ENCODE results near the gene ALLC.
"Not testable (repeated sequence)": the region's sequence is repeated elsewhere in the genome, so short reads cannot be mapped to it uniquely, and the experiment has no call there.

ALLC gene

DNA sequence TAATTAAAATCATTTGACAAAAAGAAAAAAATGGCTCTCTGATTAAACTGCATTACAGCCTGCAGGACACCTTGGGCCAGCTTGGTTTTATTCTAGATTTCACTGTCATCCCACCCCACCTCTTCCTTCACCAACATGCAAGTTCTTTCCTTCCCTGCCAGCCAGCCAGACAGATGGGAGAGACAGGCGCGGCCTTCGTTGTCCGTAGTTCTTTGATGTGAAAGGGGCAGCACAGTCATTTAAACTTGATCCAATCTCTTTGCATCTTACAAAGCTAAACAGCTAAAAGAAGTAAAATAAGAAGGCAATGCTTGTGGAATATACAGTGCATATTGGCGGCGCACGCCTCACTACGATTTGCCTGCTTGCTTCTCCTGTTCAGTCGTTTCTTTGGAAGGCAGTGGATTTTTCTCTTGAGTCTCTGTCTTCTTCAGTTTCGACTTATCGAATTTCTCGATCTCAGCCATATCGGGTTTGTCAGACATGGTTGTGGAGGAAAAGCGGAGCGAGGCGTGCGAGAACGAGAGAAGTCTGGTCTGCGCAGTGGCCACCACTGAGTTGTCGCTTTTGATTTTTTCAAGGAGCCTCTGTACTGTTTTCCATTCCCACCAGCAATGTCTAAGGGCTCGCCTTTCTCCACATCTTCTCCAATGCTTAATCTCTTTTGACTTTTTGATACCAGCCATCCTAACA is 40.7 kb upstream of the ALLC start:
- TF ChIP-seq EZH2 (IDR thresholded peaks at IDR 0.05; ENCODE audit: borderline replicate concordance, low read depth, low read length, severe bottlenecking) (no peak), CTCF (IDR thresholded peaks at IDR 0.05; ENCODE audit: borderline replicate concordance, extremely low read depth, low read length, poor library complexity, severe bottlenecking) (no peak)
- ATAC-seq (ENCODE audit: insufficient read depth, low read depth) = no peak
- Histone ChIP-seq H3K79me2 (ENCODE audit: insufficient read depth, low read length) (no peaks in the 10 kb centered on the region), H3K4me1 (ENCODE audit: insufficient read depth, low read length) (no peaks in the 10 kb centered on the region), H3K27me3 (ENCODE audit: insufficient read depth, low read length, poor library complexity) (no peaks in the 10 kb centered on the region), H3K27ac (ENCODE audit: low read length) (no peak overlapping the region), H2AFZ (ENCODE audit: low read depth, low read length) (no peak overlapping the region), H3K4me2 (ENCODE audit: insufficient read depth, low read length) (no peak overlapping the region), H3K9me3 (ENCODE audit: insufficient read depth, low read length, severe bottlenecking) (peaks cover 3% of the 10 kb centered on the region), H4K20me1 (ENCODE audit: insufficient read depth, low read length) (no peaks in the 10 kb centered on the region), H3K4me3 (ENCODE audit: low read depth in 1 of 2, low read length in 2 of 2) (no peak overlapping the region), H3K36me3 (ENCODE audit: insufficient read depth, low read length) (no peaks in the 10 kb centered on the region), H3K9ac (ENCODE audit: low read depth, low read length) (no peak overlapping the region)
- DNase-seq = no peak

DNA sequence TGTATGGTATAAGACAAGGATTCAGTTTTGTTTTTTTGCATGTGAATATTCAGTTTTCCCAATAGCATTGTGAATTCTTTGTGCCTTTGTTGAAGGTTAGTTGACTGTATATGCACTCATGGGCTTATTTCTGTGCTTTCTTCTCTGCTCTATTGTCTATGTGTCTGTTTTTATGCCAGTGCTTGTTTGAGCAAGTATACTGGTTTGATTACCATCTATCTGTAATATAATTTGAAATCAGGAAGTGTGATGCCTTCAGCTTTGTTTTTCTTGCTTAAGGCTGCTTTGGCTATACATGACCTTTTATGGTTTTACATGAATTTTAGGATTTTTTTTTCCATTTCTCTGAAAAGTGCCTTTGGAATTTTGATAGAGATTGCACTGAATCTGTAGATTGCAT is 39.6 kb upstream of the ALLC start:
- H3K9ac ChIP-seq (ENCODE audit: low read depth, low read length) = no peak overlapping the region
- H2AFZ ChIP-seq (ENCODE audit: low read depth, low read length) = no peak overlapping the region
- no peak for TF ChIP-seq CTCF (IDR thresholded peaks at IDR 0.05; ENCODE audit: borderline replicate concordance, extremely low read depth, low read length, poor library complexity, severe bottlenecking)
- no peak for TF ChIP-seq EZH2 (IDR thresholded peaks at IDR 0.05; ENCODE audit: borderline replicate concordance, low read depth, low read length, severe bottlenecking)
- H3K9me3 ChIP-seq (ENCODE audit: insufficient read depth, low read length, severe bottlenecking) = peaks cover 3% of the 10 kb centered on the region
- no peaks in the 10 kb centered on the region for H3K27me3 ChIP-seq (ENCODE audit: insufficient read depth, low read length, poor library complexity)
- no peaks in the 10 kb centered on the region for H3K36me3 ChIP-seq (ENCODE audit: insufficient read depth, low read length)
- no peaks in the 10 kb centered on the region for H4K20me1 ChIP-seq (ENCODE audit: insufficient read depth, low read length)
- no peak overlapping the region for H3K4me2 ChIP-seq (ENCODE audit: insufficient read depth, low read length)
- ATAC-seq (ENCODE audit: insufficient read depth, low read depth) (no peak), DNase-seq (no peak)
- no peaks in the 10 kb centered on the region for H3K4me1 ChIP-seq (ENCODE audit: insufficient read depth, low read length)
- H3K4me3 ChIP-seq (ENCODE audit: low read depth in 1 of 2, low read length in 2 of 2) = no peak overlapping the region
- no peaks in the 10 kb centered on the region for H3K79me2 ChIP-seq (ENCODE audit: insufficient read depth, low read length)
- H3K27ac ChIP-seq (ENCODE audit: low read length) = no peak overlapping the region

DNA sequence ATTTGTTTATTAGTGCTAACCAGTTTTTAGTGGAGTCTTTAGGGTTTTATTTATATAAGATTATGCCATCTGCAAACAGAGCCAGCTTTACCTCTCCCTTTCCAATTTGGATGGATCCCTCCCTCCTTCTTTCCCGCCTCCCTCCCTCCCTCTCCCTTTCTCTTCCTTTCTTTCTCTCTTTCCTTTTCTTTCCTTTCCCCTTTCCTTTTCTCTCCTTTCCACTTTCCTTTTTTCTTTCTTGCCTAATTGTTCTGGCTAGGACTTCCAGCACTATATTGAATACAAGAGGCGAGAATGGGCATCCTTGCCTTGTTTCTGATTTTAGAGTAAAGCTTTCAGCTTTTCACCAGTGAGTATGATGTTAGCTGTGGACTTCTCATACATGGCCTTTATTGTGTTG is 39.0 kb upstream of the ALLC start:
- no peaks in the 10 kb centered on the region for H3K79me2 ChIP-seq (ENCODE audit: insufficient read depth, low read length)
- no peak for TF ChIP-seq EZH2 (IDR thresholded peaks at IDR 0.05; ENCODE audit: borderline replicate concordance, low read depth, low read length, severe bottlenecking)
- no peak for TF ChIP-seq CTCF (IDR thresholded peaks at IDR 0.05; ENCODE audit: borderline replicate concordance, extremely low read depth, low read length, poor library complexity, severe bottlenecking)
- H3K36me3 ChIP-seq (ENCODE audit: insufficient read depth, low read length) = no peaks in the 10 kb centered on the region
- no peaks in the 10 kb centered on the region for H4K20me1 ChIP-seq (ENCODE audit: insufficient read depth, low read length)
- ATAC-seq (ENCODE audit: insufficient read depth, low read depth) = no peak
- H3K4me3 ChIP-seq (ENCODE audit: low read depth in 1 of 2, low read length in 2 of 2) = no peak overlapping the region
- H3K27me3 ChIP-seq (ENCODE audit: insufficient read depth, low read length, poor library complexity) = no peaks in the 10 kb centered on the region
- H3K9me3 ChIP-seq (ENCODE audit: insufficient read depth, low read length, severe bottlenecking) = no peaks in the 10 kb centered on the region
- no peak overlapping the region for H3K9ac ChIP-seq (ENCODE audit: low read depth, low read length)
- no peak overlapping the region for H3K27ac ChIP-seq (ENCODE audit: low read length)
- no peak for DNase-seq
- H3K4me1 ChIP-seq (ENCODE audit: insufficient read depth, low read length) = no peaks in the 10 kb centered on the region
- H3K4me2 ChIP-seq (ENCODE audit: insufficient read depth, low read length) = no peak overlapping the region
- no peak overlapping the region for H2AFZ ChIP-seq (ENCODE audit: low read depth, low read length)

- ATAC-seq (ENCODE audit: insufficient read depth, low read depth); H3K27ac ChIP-seq (ENCODE audit: low read length); H3K4me3 ChIP-seq (ENCODE audit: low read depth in 1 of 2, low read length in 2 of 2); H3K9ac ChIP-seq (ENCODE audit: low read depth, low read length); H2AFZ ChIP-seq (ENCODE audit: low read depth, low read length); H3K79me2 ChIP-seq (ENCODE audit: insufficient read depth, low read length); H3K4me2 ChIP-seq (ENCODE audit: insufficient read depth, low read length); H3K4me1 ChIP-seq (ENCODE audit: insufficient read depth, low read length); H3K9me3 ChIP-seq (ENCODE audit: insufficient read depth, low read length, severe bottlenecking); DNase-seq; H4K20me1 ChIP-seq (ENCODE audit: insufficient read depth, low read length); H3K27me3 ChIP-seq (ENCODE audit: insufficient read depth, low read length, poor library complexity); H3K36me3 ChIP-seq (ENCODE audit: insufficient read depth, low read length): not testable (repeated sequence)
Observed at GRCh38 chr2:3619661-3620060, 38.3 kb upstream of the ALLC start.
